NCI-H2171 (cell line): ENCODE data around the gene AP1AR.

Source experiments
- DNase-seq: peaks from one replicate; lab custom pipeline; 2025; lab: John Stamatoyannopoulos, UW

AP1AR gene

GRCh38 chr4:112222219-112222955, 9.2 kb upstream of the AP1AR start:
- no peak for DNase-seq

- DNase-seq: no peak
Measured at GRCh38 chr4:112225157-112225556, 6.4 kb upstream of the AP1AR start.

- DNase-seq: peak; percentile 69
Measured at GRCh38 chr4:112230879-112231778, 458 bp upstream of the AP1AR start.

GRCh38 chr4:112234952-112235609, 3.5 kb downstream of the AP1AR start:
- peak; percentile 7 for DNase-seq

GRCh38 chr4:112236040-112236439, 4.5 kb downstream of the AP1AR start:
- DNase-seq: no peak

GRCh38 chr4:112238833-112239232, 7.2 kb downstream of the AP1AR start:
- DNase-seq: no peak

- DNase-seq: no peak
Measured at GRCh38 chr4:112245383-112245782, 13.8 kb downstream of the AP1AR start.

GRCh38 chr4:112247021-112247420, 15.4 kb downstream of the AP1AR start:
- no peak for DNase-seq

GRCh38 chr4:112251019-112251643, 19.5 kb downstream of the AP1AR start:
- no peak for DNase-seq

GRCh38 chr4:112252234-112252633, 20.6 kb downstream of the AP1AR start:
- DNase-seq: no peak

GRCh38 chr4:112253382-112254000, 21.9 kb downstream of the AP1AR start:
- no peak for DNase-seq

GRCh38 chr4:112257098-112257497, 25.5 kb downstream of the AP1AR start:
- no peak for DNase-seq

- DNase-seq: no peak
Measured at GRCh38 chr4:112266823-112267222, 35.2 kb downstream of the AP1AR start.

- DNase-seq: no peak
Measured at GRCh38 chr4:112270051-112270450, 38.5 kb downstream of the AP1AR start.

- no peak for DNase-seq
Measured at GRCh38 chr4:112270640-112271421, 39.2 kb downstream of the AP1AR start.

GRCh38 chr4:112272292-112272691, 40.7 kb downstream of the AP1AR start:
- DNase-seq: no peak

GRCh38 chr4:112274959-112275358, 43.4 kb downstream of the AP1AR start:
- no peak for DNase-seq

GRCh38 chr4:112276113-112276512, 44.5 kb downstream of the AP1AR start:
- no peak for DNase-seq

- no peak for DNase-seq
Measured at GRCh38 chr4:112277220-112277619, 45.6 kb downstream of the AP1AR start.

- DNase-seq: no peak
Measured at GRCh38 chr4:112277705-112278448, 46.3 kb downstream of the AP1AR start.
